Mononuclear cell (primary cell): ENCODE data around the gene FTSJ3. TPM values are rescaled to one million over a fixed set of nuclear protein-coding genes. Genes with fewer than 3 reads are reported as not detected.

Experiments
- H3K27me3 ChIP-seq: 2 replicates; pipeline ENCODE4 v1.6.0; 2011; ENCODE audit warnings: low read length, control low read depth; ENCODE audit not compliant: insufficient read depth
- H3K4me1 ChIP-seq: 2 replicates; pipeline ENCODE4 v1.5.1; 2011; ENCODE audit warnings: mild to moderate bottlenecking, low read length, control low read depth; ENCODE audit not compliant: insufficient read depth
- H3K4me3 ChIP-seq: 2 replicates; pipeline ENCODE4 v1.5.1; 2011; ENCODE audit warnings: mild to moderate bottlenecking, low read length, moderate library complexity
- H3K9me3 ChIP-seq: 2 replicates; pipeline ENCODE4 v1.5.1; 2011; ENCODE audit warnings: low read depth, mild to moderate bottlenecking, control low read depth, low read length
- total RNA-seq: library from RNA; depleted of rRNA; stranded (reverse); fragments of >200 nt; gene quantifications from one replicate; pipeline ENCODE4 v1.2.3, GENCODE V29; 2012

Gene FTSJ3
- total RNA-seq, 1 donor = 13.2 TPM

- H3K9me3 ChIP-seq = no peaks in the 10 kb centered on the region
Measured at GRCh38 chr17:63792055-63792729, 35.3 kb downstream of the FTSJ3 start.

GRCh38 chr17:63790057-63790456 lies 37.4 kb downstream of the FTSJ3 start:
- Histone ChIP-seq H3K4me3 (no peak overlapping the region), H3K9me3 (no peaks in the 10 kb centered on the region)

More at GRCh38 chr17:63792055-63792729, 35.3 kb downstream of the FTSJ3 start:
- H3K27me3 ChIP-seq = no peaks in the 10 kb centered on the region
- H3K4me1 ChIP-seq = no peaks in the 10 kb centered on the region
- no peak overlapping the region for H3K4me3 ChIP-seq

GRCh38 chr17:63786971-63787711 lies 40.3 kb downstream of the FTSJ3 start:
- Histone ChIP-seq H3K27me3 (no peaks in the 10 kb centered on the region), H3K9me3 (no peaks in the 10 kb centered on the region)

More at GRCh38 chr17:63790057-63790456, 37.4 kb downstream of the FTSJ3 start:
- H3K27me3 ChIP-seq = no peaks in the 10 kb centered on the region
- no peaks in the 10 kb centered on the region for H3K4me1 ChIP-seq

GRCh38 chr17:63786117-63786516 lies 41.3 kb downstream of the FTSJ3 start:
- Histone ChIP-seq H3K4me1 (peaks cover 3% of the 10 kb centered on the region), H3K27me3 (no peaks in the 10 kb centered on the region), H3K4me3 (no peak overlapping the region), H3K9me3 (no peaks in the 10 kb centered on the region)

More at GRCh38 chr17:63786971-63787711, 40.3 kb downstream of the FTSJ3 start:
- peaks cover 3% of the 10 kb centered on the region for H3K4me1 ChIP-seq
- H3K4me3 ChIP-seq = no peak overlapping the region

DNA sequence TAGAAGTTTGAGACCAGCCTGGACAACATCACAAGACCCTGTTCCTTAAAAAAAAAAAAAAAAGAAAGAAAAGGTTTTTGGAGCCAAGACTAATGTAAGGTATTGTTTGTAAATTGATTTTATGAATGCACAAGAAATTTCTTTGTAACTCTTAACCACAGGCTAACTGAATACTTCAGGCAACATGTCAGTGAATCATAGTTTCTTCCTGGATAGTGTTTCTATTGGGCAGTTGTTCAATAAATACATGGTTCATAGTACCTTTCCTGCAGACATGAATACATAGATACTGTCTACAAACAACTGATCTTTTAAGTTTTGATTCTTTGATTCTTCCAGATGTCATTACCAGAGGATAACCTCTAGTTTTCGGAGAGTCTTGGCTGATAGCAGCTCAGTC lies 41.9 kb downstream of the FTSJ3 start:
- no peak overlapping the region for H3K4me3 ChIP-seq
- no peaks in the 10 kb centered on the region for H3K27me3 ChIP-seq
- H3K4me1 ChIP-seq = peaks cover 3% of the 10 kb centered on the region
- H3K9me3 ChIP-seq = no peaks in the 10 kb centered on the region

DNA sequence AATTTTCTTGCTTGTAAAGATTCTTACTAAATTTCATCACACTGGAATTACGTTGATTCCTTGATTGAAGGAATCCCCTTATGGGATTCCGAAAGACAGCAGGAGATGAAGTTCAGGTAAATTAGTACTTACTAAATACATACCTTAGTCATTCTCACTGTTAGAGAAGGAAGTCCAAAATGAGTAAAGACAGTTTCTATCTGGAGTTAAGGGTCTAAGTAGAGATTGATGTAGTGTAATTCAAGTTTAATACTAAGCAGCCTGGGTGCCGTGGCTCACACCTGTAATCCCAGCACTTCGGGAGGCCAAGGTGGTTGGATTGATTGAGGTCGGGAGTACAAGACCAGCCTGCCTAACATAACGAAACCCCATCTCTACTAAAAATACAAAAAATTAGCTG lies 43.9 kb downstream of the FTSJ3 start:
- Histone ChIP-seq H3K4me1 (peaks cover 3% of the 10 kb centered on the region), H3K4me3 (no peak overlapping the region), H3K9me3 (no peaks in the 10 kb centered on the region), H3K27me3 (no peaks in the 10 kb centered on the region)

GRCh38 chr17:63780928-63781327 lies 46.5 kb downstream of the FTSJ3 start:
- no peaks in the 10 kb centered on the region for H3K9me3 ChIP-seq
- peaks cover 15% of the 10 kb centered on the region for H3K4me1 ChIP-seq
- no peaks in the 10 kb centered on the region for H3K27me3 ChIP-seq
- H3K4me3 ChIP-seq = no peak overlapping the region

- H3K4me1 ChIP-seq = peaks cover 20% of the 10 kb centered on the region
Measured at GRCh38 chr17:63780507-63780906, 47.0 kb downstream of the FTSJ3 start.

GRCh38 chr17:63775420-63775819 lies 52.0 kb downstream of the FTSJ3 start:
- Histone ChIP-seq H3K4me3 (peak overlapping the region; percentile 92), H3K4me1 (peaks cover 51% of the 10 kb centered on the region), H3K9me3 (no peaks in the 10 kb centered on the region), H3K27me3 (no peaks in the 10 kb centered on the region)

More at GRCh38 chr17:63780507-63780906, 47.0 kb downstream of the FTSJ3 start:
- Histone ChIP-seq H3K27me3 (no peaks in the 10 kb centered on the region), H3K9me3 (no peaks in the 10 kb centered on the region), H3K4me3 (no peak overlapping the region)

GRCh38 chr17:63774969-63775265 lies 52.5 kb downstream of the FTSJ3 start:
- H3K4me1 ChIP-seq = peaks cover 56% of the 10 kb centered on the region
- H3K4me3 ChIP-seq = peak overlapping the region; percentile 92
- no peaks in the 10 kb centered on the region for H3K9me3 ChIP-seq
- H3K27me3 ChIP-seq = no peaks in the 10 kb centered on the region

- Histone ChIP-seq H3K9me3 (no peaks in the 10 kb centered on the region), H3K27me3 (no peaks in the 10 kb centered on the region), H3K4me3 (peak within 1 kb of the TSS; percentile 92), H3K4me1 (peaks cover 59% of the 10 kb centered on the region)
Measured at GRCh38 chr17:63774141-63774968, 53.1 kb downstream of the FTSJ3 start, which contains the start of gene DDX42. TSS of gene DDX42 (plus strand) at chr17:63774170. CDS start at chr17:63787050, 12,880 bp downstream.

DNA sequence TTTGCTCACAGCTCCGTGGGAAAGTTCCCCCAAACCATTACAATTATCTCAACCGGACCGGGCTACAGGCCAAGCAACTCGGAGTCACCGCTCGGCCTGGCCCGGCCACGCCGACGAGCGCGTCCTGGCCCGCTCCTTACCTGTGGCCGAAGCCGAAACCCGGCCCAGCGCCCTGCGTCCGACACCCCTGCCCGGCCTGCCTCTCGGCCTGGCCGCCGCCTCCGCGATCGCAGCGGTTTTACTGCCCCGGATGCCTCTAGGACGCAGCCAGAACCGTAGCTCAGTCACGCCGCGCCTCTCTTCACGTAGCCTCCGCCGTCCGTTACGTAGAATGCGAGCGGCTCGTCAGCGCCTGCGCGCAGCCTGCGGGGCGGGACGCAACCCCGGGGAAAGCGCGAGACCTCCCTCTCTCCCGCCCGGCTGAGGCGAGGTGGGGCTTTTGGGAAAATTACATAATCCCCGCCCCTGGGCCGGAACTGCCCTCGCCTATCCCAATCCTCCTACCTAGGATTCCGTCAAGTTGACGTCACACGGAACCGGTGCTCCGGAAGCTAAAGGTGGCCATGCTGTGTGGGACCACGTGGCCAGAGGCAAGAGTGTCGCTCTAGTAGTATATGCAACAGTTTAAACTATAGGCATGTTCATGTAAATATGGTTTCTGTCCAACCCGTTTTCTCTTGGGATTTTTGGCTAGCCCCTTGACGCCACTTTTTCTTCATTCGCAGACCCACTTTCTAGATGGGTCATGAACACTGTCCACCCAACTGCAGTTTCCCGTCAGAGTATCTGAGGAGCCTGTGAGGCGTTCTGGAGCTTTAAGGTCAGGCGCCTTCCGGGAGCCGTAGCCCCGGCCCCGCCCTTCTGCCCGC lies 54.0 kb downstream of the FTSJ3 start, which contains the start of gene CCDC47:
Gene CCDC47, minus strand, starts transcription at position 326 of the 869 bp plus-strand sequence. CDS start 7,422 bp downstream, outside the sequence.
- Histone ChIP-seq H3K4me3 (peak within 1 kb of the TSS; percentile 92), H3K27me3 (no peaks in the 10 kb centered on the region), H3K4me1 (peaks cover 59% of the 10 kb centered on the region), H3K9me3 (no peaks in the 10 kb centered on the region)

- H3K27me3 ChIP-seq = no peaks in the 10 kb centered on the region
- H3K4me1 ChIP-seq = peaks cover 59% of the 10 kb centered on the region
- H3K9me3 ChIP-seq = no peaks in the 10 kb centered on the region
Measured at GRCh38 chr17:63772801-63773271, 54.6 kb downstream of the FTSJ3 start.

More at GRCh38 chr17:63772801-63773271, 54.6 kb downstream of the FTSJ3 start:
- peak overlapping the region; percentile 92 for H3K4me3 ChIP-seq
